Ecto neural progenitor cell (in vitro differentiated cells): ENCODE data around the gene PRIMPOL.
"Not testable (repeated sequence)": the region's sequence is repeated elsewhere in the genome, so short reads cannot be mapped to it uniquely, and the experiment has no call there.

Source experiments
- DNase-seq: peaks from one replicate; pipeline ENCODE4 v3.0.0-alpha.2; 2018; ENCODE audit warnings: low spot score

Gene PRIMPOL

DNA sequence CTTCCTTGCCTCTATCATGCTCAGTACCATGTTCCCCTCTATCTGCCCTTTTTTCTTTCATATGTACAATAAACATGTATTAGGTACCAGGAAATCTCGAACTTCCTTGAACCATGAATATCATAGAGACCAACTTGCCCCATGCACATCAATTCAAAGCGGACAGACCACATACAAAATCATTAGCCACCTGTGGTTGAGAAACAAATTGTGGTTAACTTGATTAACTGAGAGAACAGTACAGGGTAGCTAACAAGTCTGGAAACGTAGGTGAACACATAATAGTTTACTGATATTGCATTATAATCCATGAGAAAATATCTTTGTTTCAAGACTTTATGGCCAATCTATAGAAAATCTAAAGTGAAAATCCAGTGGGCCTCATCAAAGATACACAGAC lies 8.5 kb upstream of the PRIMPOL start:
- DNase-seq: no peak

DNA sequence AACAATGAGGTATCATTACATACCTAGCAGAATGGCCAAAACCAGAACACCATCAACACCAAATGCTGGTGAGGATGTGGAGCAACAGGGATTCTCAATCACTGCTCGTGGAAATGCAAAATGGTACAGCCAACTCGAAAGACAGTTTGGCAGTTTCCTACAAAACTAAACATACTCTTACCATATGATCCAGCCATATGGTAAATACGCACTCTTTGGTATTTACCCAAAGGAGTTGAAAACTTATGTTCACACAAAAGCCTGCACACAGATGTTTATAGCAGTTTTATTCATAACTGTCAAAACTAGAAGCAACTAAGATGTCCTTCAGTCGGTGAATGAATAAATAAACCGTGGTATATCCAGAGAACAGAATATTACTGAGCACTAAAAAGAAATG lies 8.1 kb upstream of the PRIMPOL start:
- DNase-seq: no peak

GRCh38 chr4:184643731-184644130 lies 5.8 kb upstream of the PRIMPOL start:
- no peak for DNase-seq

DNA sequence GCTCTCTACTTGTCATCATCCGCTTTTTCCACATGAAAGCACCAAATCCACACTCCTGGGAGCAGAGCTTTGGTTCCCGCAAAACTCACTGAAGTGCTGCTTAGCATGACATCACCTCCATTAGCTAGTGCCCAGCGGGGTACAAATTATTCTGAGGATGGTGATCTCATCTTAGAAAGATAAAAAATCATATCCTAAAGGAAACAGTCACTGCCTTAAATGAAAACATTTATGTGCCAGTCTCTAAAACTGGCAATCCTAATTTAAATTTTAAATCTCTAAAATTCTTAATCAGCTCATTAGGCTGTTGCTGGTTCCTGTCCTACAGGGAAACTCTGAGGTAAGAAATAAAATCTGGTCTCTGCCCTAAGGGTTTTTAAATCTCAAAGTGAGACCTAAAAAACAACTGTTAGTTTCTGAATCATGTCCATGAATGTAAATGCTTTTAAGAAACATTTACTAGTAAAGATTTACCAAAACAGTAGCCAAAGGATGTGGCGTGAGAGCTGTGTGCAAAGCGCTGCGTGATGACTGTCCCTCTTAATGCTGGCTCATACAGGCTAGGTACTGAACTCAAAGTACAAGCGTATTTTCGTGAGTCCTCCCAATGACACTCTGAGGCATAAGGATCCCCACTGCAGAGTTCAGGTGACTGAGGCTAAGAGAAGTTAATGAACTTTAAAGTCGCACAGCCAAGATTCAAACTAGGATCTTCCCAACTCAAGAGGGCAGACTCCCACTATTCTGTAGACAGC lies 4.8 kb upstream of the PRIMPOL start:
- DNase-seq: no peak

DNA sequence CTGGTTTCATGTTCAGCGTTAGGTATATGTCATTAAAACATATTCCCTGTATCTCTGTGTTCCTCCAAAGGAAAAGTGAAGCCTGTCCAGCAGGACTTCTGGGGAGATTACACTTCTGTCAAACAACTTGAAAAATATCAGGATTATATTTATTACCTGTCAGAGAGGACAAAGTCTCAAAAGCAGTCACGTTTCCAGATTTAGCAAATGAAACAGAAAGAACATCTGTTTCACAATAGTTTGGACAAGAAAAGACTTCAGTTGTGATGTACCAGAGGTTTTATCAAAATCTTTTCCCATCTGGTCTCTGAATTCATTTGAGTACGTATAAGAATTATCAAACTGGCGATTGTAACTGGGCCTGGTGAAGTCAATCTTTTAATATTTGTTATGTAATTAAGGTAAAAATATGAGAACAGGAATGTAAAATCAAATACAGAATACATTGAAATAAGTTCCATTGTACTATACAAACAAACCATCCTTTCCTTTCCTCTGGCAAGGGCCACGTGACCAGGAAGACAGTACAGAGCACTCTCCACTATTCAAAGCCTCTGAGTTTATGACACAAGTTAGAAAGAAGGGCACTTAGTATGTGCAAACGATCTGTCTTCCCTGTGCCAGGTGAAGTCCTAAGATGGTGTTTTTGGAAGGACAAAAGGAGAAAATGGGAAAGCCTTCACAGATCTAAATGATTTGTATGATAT lies 3.5 kb upstream of the PRIMPOL start:
- DNase-seq: no peak

GRCh38 chr4:184647266-184648053 lies 2.1 kb upstream of the PRIMPOL start:
- DNase-seq: no peak

- no peak for DNase-seq
These were observed 1.6 kb upstream of the PRIMPOL start for GRCh38 chr4:184648054-184648312.

DNA sequence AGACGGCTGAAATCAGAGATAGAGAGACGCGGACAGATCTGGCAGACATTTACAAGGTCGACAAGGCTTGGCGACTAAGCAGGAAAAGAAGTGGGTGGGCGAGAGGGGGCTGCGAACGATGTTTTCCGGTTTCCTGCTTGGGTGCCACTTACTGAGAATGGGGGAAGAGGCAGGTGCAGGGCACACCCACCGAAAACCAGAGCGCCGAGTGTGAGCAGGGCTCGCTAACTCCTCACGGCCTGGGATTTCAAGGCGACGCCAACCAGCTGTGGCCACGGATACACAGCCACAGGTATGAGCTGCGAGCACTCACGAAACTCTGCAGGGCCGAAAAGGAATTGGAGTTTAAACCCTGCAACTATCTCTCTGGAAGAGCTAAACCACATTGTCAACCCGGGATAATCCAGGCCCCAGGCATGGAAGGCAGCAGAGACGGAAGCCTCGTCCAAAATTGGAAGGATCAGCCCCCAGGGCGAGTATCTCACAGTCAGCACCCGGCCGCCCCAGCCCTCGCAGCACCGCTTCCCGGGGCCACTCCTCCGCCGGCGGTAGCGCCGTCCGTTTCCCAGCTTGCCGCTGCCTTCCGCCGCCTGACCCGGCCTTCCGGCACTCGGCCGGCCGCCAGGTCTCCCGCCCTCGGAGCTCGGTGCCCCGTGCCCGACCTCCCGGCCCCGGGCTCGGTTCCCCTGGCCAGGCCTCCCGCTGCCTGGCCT lies 1.1 kb upstream of the PRIMPOL start:
- peak; percentile 75 for DNase-seq

- DNase-seq: peak; percentile 62
These were observed 675 bp downstream of the PRIMPOL start for GRCh38 chr4:184649971-184650855.

GRCh38 chr4:184651899-184652298 lies 2.4 kb downstream of the PRIMPOL start:
- no peak for DNase-seq

- DNase-seq: not testable (repeated sequence)
These were observed 3.1 kb downstream of the PRIMPOL start for GRCh38 chr4:184652681-184653080.

DNA sequence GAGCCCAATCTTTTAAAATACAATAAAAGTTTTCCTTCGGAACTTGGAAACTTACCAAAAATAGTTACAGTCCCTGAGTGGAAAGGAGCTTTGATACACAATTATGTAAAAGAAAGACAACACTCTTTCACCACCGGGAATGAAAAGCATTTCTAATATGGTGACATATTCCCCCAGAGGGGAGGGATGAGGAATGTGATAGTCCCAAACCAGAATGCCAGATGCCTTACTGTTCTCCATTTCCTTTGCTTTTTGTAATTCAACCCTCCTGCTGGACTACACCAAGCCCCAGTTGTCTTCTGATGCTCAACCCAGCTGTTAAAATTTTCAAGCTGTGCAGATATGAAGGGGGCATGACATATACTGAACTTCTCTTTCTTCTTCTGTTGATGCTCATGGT lies 4.1 kb downstream of the PRIMPOL start:
- no peak for DNase-seq

- DNase-seq: no peak
These were observed 6.6 kb downstream of the PRIMPOL start for GRCh38 chr4:184655889-184656869.

- no peak for DNase-seq
These were observed 7.6 kb downstream of the PRIMPOL start for GRCh38 chr4:184657144-184657543.

- not testable (repeated sequence) for DNase-seq
These were observed 8.3 kb downstream of the PRIMPOL start for GRCh38 chr4:184657820-184658219.

DNA sequence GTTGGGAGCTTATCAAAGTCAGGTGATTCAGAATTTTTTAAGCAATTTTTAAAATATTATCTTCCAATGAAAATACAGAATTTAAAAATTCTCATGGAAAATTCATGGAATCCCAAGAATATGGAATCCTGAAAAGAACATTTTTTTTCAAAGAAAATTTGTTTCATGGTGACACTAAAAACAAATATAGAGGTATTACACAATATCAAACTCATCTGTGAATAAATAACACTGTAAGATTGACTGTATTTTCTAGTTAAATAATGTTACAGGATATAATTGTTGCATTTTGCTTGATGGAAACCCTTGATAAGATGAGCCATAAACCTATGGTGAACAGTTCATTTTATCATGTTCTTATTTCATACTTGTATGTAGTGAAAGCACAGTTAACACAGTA lies 11.4 kb downstream of the PRIMPOL start:
- DNase-seq: no peak

DNA sequence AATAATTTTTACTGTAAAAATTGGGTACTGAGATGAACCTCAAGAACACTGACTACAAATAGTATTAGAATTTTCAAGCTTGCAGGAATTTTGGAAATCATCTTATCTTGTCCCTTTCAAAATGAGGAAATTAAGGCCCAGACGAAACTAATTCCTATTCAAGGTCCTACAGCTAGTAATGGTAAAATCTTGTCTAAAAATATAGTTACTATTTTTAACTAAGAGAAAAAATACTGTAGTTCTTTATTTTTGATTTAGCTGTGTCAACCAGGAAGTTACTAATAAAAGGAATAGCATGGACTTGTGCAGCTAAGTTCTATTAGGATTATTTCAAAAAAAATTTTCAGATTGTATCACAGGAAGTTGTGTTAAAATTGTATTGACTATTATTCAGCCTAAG lies 12.7 kb downstream of the PRIMPOL start:
- DNase-seq: no peak

- DNase-seq: no peak
These were observed 15.1 kb downstream of the PRIMPOL start for GRCh38 chr4:184664445-184665210.

- DNase-seq: no peak
These were observed 17.1 kb downstream of the PRIMPOL start for GRCh38 chr4:184666670-184667069.
